Measurements from ENCODE around the gene USP36.

The USP36 gene

GRCh38 chr17:78808163-78808562 lies 32.5 kb downstream of the USP36 start:
- DNase-seq = no peak

- DNase-seq = peak; percentile 71 to 77
Observed at GRCh38 chr17:78806451-78806850, 34.2 kb downstream of the USP36 start.

GRCh38 chr17:78805301-78805700 lies 35.3 kb downstream of the USP36 start:
- DNase-seq = peak; percentile 50 to 63

- DNase-seq = no peak
Observed at GRCh38 chr17:78804777-78805176, 35.8 kb downstream of the USP36 start.

DNA sequence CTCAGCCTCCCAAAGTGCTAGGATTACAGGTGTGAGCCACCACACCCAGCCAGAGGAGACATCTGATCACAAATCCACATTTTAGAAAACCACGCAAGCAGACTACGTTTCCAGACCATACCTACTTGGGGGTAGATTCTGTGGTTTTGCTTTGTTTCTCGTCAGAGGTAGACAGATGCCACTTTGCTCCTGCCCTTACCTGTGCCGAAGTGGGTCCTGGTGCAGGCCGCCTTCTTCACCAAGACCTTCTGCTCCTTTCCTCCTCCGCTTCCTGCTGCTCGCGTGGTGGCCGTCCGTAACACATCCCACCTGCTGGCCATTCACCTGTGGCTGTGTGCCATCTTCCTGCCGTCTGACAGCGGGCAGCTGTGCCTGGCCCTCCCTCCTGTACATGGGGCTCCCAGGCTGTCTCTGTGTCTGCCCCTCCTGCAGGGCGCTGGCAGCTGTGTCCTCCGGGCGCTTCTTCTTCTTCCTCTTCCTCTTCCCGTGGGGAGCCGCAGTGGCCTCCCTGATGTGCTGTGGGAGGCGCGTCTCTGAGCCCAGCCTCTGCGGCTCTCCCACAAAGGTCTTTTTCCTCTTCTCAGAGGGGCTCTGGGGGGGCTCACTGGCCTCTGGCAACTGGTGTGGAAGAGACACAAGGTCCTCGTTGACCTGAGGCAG lies 37.3 kb downstream of the USP36 start:
- no peak for DNase-seq

GRCh38 chr17:78802459-78802858 lies 38.2 kb downstream of the USP36 start:
- DNase-seq = no peak

- DNase-seq = no peak
Observed at GRCh38 chr17:78802008-78802407, 38.6 kb downstream of the USP36 start.

DNA sequence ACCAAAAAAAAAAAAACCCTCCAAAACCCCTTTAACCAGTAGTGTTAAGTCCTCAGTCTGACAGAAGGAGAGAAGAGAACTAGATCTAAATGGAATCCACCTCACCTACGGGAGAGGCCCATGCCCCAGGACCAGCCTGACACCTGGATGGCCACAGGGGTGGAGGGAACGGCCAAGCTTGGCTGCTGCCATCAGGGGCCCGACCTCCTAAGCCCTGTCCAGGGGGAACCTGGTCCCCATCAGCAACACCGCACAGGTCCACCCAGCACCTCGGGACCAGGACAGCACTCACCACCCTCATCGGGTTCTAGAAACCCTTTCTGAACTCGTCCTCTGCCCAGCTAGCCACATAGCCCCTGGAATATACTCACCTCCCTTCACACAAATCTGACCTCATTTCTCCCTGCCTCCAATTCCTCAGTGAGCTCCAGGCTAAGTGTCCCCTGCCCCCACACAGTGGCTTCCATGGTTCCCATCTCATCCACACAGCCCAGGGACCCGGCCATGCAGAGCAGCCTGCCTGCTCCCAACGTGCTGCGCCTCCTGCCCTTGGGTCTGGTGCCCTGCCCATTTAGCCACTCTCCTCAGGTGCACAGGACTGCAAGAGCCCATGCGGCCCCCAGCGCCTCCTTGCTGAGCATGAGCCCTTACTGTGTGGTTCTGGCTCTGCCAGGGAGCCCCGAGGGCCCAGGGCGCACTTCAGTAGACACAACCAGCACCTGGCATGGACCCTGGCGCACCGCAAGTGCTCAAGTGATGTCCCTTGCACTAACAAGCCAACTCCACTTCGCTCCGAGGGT lies 40.3 kb downstream of the USP36 start:
- no peak for DNase-seq

- peak; percentile 37 to 62 for DNase-seq
Observed at GRCh38 chr17:78798695-78799559, 41.7 kb downstream of the USP36 start.

GRCh38 chr17:78797691-78798585 lies 42.7 kb downstream of the USP36 start:
- no peak for DNase-seq

DNA sequence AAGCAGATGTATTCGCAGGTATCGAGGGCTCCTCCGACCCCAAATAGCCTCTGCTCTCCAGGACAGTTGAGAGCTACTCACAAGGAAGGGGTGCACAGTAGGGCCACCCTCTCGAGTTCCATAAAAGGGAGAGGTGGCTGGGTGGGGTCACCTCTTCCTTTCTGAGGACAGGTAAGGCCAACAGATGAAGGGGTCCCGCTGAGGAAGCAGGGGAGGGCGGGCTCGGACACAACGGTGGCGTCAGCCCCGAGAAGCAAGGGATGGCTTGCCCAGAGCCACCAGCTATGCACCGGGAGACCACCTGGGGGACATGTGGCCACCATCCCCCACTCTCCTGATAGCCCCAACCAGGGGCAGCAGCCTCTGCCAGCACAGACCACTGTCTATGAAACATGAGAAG lies 43.4 kb downstream of the USP36 start:
- no peak for DNase-seq

- DNase-seq = no peak
Observed at GRCh38 chr17:78796517-78796900, 44.1 kb downstream of the USP36 start.

GRCh38 chr17:78795861-78796516 lies 44.6 kb downstream of the USP36 start:
- no peak for DNase-seq

DNA sequence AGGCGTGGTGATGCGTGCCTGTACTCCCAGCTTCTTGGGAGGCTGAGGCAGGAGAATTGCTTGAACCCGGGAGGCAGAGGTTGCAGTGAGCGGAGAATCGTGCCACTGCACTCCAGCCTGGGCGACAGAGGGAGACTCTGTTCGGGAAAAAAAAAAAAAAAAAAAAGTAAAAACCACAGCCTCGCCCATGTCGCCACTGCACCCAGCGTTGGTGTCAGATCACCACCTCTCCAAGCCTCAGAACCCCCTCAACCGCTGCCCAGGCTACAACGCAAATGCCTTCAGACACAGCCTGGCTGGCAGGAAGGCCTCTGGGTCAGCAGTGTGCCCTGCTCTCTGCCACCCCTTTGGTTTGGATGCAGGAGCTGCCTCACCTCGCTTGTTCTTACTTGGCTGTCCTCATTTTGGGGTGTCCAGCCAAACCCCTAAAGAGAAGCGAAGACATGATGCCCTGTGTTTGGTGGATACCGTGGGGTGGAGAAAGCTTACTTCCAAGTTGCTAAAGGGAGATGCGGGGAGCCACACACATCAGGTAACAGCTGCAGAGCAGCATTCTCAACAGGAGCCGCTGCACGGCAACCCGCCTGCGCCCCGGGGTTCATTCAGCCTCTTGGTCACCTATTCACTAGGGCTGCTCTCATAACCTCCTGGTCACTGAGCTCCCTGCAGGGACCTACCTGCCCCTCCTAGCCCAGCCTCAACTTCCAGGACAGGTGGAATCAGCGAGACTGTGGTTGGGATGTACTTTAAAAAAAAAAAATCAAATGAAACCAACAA lies 45.6 kb downstream of the USP36 start:
- no peak for DNase-seq

DNA sequence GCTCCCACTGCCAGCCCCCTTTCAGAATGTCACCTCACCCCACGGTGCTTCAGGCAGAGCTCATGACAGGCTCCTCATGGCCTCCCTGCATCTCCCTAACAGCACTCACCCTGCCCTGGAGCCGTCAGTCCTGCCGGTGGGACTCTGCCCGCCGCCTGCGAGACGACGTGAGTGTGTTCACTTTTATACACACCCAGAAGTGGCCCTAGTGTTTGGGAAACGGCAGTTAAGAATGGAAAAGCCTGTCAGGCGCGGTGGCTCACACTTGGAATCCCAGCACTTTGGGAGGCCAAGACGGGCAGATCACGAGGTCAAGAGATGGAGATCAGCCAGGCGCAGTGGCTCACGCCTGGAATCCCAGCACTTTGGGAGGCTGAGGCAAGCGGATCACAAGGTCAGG lies 46.2 kb downstream of the USP36 start:
- no peak for DNase-seq

GRCh38 chr17:78793968-78794367 lies 46.6 kb downstream of the USP36 start:
- no peak for DNase-seq

DNA sequence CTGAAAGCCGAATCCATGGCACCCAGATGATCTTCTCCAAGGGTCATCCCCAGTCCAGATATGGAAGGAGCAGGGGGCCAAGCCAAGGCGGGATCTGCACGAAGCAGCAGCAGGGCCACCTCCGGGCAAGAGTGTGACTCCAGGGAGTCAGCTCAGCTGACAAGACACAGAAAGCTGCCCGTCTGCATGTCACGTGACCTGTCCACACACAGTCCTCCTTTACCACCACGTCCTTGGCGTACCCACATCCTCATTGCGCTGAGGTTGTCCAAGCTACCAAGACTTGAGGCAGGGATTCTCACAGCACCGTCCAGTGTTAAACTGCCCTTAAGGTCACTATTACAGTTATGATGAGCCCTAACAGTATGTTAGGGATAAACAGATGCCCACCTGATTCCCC lies 47.2 kb downstream of the USP36 start:
- no peak for DNase-seq

- DNase-seq = no peak
Observed at GRCh38 chr17:78791840-78792709, 48.5 kb downstream of the USP36 start.

- DNase-seq = no peak
Observed at GRCh38 chr17:78790552-78790951, 50.1 kb downstream of the USP36 start.

DNA sequence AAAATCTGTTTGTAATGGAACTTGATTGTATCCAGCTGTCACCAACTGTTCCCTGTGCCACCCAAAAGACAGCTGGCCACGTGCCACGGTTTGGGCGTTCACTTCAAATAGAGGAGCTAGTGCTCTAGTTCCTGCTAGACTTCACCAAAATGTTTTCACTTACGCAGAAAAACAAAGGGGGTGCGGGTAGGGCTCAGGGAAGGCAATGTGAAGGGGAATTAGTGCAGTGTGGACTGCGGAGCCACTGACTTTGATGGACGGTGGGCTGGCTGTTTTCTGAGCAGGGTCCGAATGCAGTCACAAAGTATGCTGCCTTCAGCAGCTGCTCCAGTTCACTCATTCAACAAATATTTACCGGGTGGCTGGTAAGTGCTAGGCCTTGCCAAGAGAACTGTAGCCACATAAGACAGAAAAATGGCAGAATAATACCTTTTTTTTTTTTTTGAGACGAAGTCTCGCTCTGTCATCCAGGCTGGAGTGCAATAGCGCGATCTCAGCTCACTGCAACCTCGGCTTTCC lies 50.9 kb downstream of the USP36 start:
- peak; percentile 55 to 59 for DNase-seq
